Keratinocyte (primary cell): ENCODE measurements around the gene DIP2C.

Source experiments
- EZH2 ChIP-seq: IDR thresholded peaks from one replicate; pipeline ENCODE4 v1.6.1; 2012; ENCODE audit warnings: inconsistent platforms, mild to moderate bottlenecking, low read length, moderate library complexity
- TF ChIP-seq, protein P1 (sequence below), 3 experiments: IDR thresholded peaks in 1 of 3; conservative IDR thresholded peaks in 1 of 3; optimal IDR thresholded peaks in 1 of 3; 2 replicates in 2 of 3; 3 replicates in 1 of 3; pipeline versions ENCODE3 to v1.5.1; 2011; ENCODE audit warnings: low read length in 3 of 3, mild to moderate bottlenecking in 3 of 3, moderate library complexity in 2 of 3, control low read depth in 1 of 3, inconsistent platforms in 1 of 3; ENCODE audit not compliant: insufficient read depth in 2 of 3; ENCODE audit errors: extremely low read depth in 1 of 3

DNA sequence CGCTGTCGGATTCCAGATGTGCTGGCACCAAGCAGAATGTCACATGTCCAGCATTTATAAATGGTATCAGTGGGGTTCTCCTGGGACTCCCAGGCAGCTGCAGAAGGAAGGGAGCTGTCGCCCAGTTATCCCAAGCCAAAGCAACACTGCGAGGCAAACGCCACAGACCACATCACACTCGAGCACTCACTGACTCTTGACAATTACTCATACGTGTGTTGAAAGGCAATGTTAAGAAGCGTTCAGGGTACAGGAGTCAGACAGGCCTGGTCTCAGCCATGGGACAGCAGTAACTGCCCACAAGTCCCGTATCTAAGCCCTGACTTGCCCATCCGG, 113.4 kb downstream of the DIP2C start:
- TF ChIP-seq, protein P1, sequence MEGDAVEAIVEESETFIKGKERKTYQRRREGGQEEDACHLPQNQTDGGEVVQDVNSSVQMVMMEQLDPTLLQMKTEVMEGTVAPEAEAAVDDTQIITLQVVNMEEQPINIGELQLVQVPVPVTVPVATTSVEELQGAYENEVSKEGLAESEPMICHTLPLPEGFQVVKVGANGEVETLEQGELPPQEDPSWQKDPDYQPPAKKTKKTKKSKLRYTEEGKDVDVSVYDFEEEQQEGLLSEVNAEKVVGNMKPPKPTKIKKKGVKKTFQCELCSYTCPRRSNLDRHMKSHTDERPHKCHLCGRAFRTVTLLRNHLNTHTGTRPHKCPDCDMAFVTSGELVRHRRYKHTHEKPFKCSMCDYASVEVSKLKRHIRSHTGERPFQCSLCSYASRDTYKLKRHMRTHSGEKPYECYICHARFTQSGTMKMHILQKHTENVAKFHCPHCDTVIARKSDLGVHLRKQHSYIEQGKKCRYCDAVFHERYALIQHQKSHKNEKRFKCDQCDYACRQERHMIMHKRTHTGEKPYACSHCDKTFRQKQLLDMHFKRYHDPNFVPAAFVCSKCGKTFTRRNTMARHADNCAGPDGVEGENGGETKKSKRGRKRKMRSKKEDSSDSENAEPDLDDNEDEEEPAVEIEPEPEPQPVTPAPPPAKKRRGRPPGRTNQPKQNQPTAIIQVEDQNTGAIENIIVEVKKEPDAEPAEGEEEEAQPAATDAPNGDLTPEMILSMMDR (optimal IDR thresholded peaks at IDR 0.05 in 1 of 3, IDR thresholded peaks at IDR 0.05 in 1 of 3, conservative IDR thresholded peaks at IDR 0.05 in 1 of 3; ENCODE audit: extremely low read depth in 1 of 3, insufficient read depth in 2 of 3, low read length in 3 of 3): no peak
- no peak for TF ChIP-seq EZH2
